Pancreas (tissue), 10 donors: ENCODE data around the gene SPECC1. TPM values are rescaled to one million over a fixed set of nuclear protein-coding genes. Genes with fewer than 3 reads are reported as not detected.

ENCODE experiments used
- ATAC-seq, 4 donors: fragments of 200-7000 bp; cut with Tn5 transposase; one replicate each; pipeline versions ENCODE4 v1.8.0 to v1.9.1; 2020; ENCODE audit warnings: mild to moderate bottlenecking in 4 of 4, moderate library complexity in 4 of 4
- DNase-seq, 6 donors: peaks; one replicate each; pipeline ENCODE4 v3.0.0-alpha.2; 2020
- FAIRE-seq: peaks from 2 replicates; lab custom pipeline; 2012; peaks lifted over from hg19 to GRCh38; lab: Jason Lieb, UNC
- H3K27ac ChIP-seq, 4 donors: fragments of 200-600 bp; sonication (generic); 1 replicate in 3 of 4; 2 replicates in 1 of 4; pipeline versions ENCODE4 v1.5.0 to v1.8.0; 2020
- H3K27me3 ChIP-seq, 4 donors: fragments of 200-600 bp; one replicate each; pipeline ENCODE4 v1.8.0; 2021
- H3K36me3 ChIP-seq, 3 donors: fragments of 200-600 bp; sonication (generic) in 1 of 3; one replicate each; pipeline versions ENCODE4 v1.5.0 to v1.8.0; 2020 to 2021
- H3K4me1 ChIP-seq, 3 donors: fragments of 200-600 bp; one replicate each; pipeline ENCODE4 v1.8.0; 2021
- H3K4me3 ChIP-seq, 4 donors: fragments of 200-600 bp; sonication (generic) in 2 of 4; one replicate each; pipeline versions ENCODE4 v1.5.0 to v1.8.0; 2020 to 2021
- H3K9me3 ChIP-seq, 4 donors: fragments of 200-600 bp; one replicate each; pipeline ENCODE4 v1.8.0; 2021
- WGBS, 2 donors: extraction: QIAGEN DNeasy Blood & Tissue Kit; methylation state at CpG; one replicate each; pipeline ENCODE4 v1.1.7; 2013; 5-methylcytosine and 5-hydroxymethylcytosine counted together
- intact Hi-C, 3 donors: fragments of 100-400 bp; cut with DNase I; formaldehyde crosslinking; loops; one replicate each; pipeline versions ENCODE4 v1.11.1 to v1.14.2; 2022
- polyA plus RNA-seq, 2 donors: library from polyadenylated mRNA; stranded (reverse); fragments of 200-250 nt; gene quantifications; one replicate each; pipeline ENCODE4 v1.2.3, GENCODE V29; 2013
- total RNA-seq, 6 donors: library from RNA; stranded (reverse); fragmentation: NEBNext Ultra II Directional in 4 of 6; extraction: Animal tissue kit (Norgen Biotek cat#: 25700) in 4 of 6; gene quantifications; one replicate each; pipeline versions ENCODE4 v1.2.1 to v1.2.4, GENCODE V29; 2021 to 2023
- TF ChIP-seq, protein P1 (sequence below), 4 donors: fragments of 200-600 bp; sonication (generic) in 3 of 4; IDR thresholded peaks; one replicate each; pipeline versions ENCODE4 v1.5.0 to v1.8.0; 2021; ENCODE audit warnings: antibody characterized with exemption in 4 of 4
- donor health status: healthy with polysubstance abuse.
- donor health status: DM: no; HTN: no; CAD: no; lungs with moderate emphysema.
- donor health status: DM: no; HTN: no; CAD: no.
- donor health status: control.
- donor health status: control.
- donor health status: Bipolar disorder and iron deficiency.
- donor health status: DM: yes; HTN: yes; CAD: no.
- donor health status: DM: no; HTN: no; CAD: no.
- donor health status: DM: no; HTN: no; CAD: no.
- donor health status: DM: yes; HTN: yes; CAD: no.

Gene SPECC1
- total and polyA plus RNA-seq, 8 donors, result 5.6 to 22.2 (median 8.1) TPM

DNA sequence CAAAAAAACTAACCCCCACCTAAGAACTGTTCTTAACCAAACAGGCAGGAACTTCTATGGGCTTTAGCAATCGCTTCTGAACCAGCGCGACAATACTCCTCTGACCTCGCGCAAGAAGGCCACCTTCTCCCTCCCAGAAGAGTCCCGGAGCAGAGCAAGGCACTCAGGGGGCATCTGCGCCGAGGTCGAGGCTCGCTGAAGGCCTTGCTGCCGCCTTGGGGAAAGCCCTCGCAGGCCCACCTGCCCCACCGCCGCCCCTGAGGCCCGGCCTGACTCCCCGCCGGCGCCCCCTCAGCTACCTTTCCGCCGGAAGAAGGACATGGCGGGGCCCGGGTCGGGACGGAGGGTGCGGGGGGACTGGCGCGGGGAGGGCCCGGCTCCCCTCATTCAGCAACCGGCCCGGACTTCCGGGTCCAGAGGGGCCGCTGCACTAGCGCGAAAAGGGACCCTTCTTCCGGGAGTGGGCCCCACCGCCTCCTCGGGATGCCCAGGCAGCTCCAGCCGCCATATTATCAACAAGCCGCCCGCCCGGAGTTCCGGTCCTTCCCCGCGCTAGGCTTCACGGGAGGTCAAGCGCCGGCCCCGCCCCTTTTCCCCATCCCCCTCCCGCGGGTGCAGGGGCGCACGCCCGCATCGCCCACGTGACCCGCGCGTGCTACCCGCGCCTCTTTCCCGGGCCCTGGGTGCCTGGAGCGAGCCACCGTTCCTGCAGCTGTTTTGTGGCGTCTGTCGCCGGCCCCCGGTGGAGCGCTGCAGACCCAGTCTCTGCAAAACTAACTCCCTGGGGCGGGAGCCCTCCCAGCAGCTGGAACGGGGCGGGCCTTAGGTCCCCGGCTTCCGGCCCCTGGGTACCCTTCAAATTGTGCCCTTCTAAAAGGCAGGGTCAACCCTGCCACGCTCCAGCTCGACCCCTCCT is 31.6 kb upstream of the SPECC1 start, which contains the start of gene AKAP10:
Gene AKAP10, minus strand, starts transcription at position 536 of the 916 bp plus-strand sequence. Its CDS starts 149 bp downstream, at position 387.
- H3K9me3 ChIP-seq, result no peaks in the 10 kb centered on the region
- H3K36me3 ChIP-seq, result no peaks in the 10 kb centered on the region
- peak within 1 kb of the TSS; percentile 65 to 84 (median 76) for H3K27ac ChIP-seq
- peak; percentile 97 to 99 (median 98) for ATAC-seq
- intact Hi-C loops, result no loop called here
- no peaks in the 10 kb centered on the region for H3K27me3 ChIP-seq
- peaks cover 0 to 14% (median 6%) of the 10 kb centered on the region in 3 donors for H3K4me1 ChIP-seq
- peak within 1 kb of the TSS; percentile 75 to 98 (median 96) for H3K4me3 ChIP-seq
- FAIRE-seq, result no peak
- 1% methylated on average over 68 to 75 of the region's 75 CpGs for WGBS, 2 donors
- peak; percentile 89 to 99 (median 94) for DNase-seq
- TF ChIP-seq, protein P1, sequence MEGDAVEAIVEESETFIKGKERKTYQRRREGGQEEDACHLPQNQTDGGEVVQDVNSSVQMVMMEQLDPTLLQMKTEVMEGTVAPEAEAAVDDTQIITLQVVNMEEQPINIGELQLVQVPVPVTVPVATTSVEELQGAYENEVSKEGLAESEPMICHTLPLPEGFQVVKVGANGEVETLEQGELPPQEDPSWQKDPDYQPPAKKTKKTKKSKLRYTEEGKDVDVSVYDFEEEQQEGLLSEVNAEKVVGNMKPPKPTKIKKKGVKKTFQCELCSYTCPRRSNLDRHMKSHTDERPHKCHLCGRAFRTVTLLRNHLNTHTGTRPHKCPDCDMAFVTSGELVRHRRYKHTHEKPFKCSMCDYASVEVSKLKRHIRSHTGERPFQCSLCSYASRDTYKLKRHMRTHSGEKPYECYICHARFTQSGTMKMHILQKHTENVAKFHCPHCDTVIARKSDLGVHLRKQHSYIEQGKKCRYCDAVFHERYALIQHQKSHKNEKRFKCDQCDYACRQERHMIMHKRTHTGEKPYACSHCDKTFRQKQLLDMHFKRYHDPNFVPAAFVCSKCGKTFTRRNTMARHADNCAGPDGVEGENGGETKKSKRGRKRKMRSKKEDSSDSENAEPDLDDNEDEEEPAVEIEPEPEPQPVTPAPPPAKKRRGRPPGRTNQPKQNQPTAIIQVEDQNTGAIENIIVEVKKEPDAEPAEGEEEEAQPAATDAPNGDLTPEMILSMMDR (IDR thresholded peaks at IDR 0.05), result no peak

DNA sequence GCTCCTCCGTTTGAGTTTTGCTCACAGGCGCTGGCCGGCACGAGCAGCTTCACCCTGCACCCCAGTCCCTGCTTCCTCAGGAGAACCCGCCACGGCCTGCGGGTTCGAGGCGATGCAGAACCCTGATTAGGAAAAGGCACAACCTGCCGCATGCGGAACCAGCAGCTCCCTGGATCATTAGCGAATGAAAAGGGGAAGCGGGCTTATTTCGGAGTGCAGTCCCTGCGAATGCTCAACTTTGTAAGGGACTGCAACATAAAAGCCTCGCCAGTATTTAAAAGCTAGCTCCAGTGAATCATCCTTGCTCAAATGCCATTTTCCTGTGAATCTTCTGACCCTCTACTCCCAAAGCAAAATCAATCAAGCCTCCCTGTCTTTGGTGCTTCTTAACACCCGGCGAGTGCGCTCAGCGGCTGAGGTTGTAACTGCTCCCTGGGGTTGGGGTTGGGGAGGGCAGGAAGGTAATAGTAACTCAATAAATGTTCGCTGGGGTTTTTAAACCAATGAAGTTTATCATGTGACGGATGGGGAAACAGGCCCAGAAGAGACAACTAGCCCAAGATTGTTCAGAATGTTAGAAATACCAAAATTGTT is 30.9 kb upstream of the SPECC1 start:
- peaks cover 0 to 14% (median 6%) of the 10 kb centered on the region in 3 donors for H3K4me1 ChIP-seq

DNA sequence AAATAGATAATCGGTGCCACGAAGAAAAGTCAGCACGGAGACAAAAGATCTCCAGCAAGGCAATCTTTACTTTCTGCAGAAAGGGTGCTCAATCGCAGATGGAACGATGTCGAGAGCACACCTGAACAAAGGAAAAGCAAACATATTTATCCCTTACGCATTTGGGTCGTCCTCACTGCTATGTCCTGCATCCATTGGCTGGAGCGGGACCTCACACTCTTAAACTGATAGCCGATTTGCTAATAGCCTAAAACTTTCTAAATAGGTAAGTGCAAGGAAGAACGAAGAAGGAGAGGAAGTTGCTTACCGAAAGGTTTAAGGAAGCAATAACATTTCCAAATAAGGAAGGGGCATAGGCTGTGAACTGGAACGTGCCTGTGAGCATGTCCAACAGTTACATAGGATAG is 30.4 kb upstream of the SPECC1 start:
- Histone ChIP-seq H3K9me3 (no peaks in the 10 kb centered on the region), H3K27me3 (no peaks in the 10 kb centered on the region), H3K4me1 (peaks cover 0 to 14% (median 6%) of the 10 kb centered on the region in 3 donors), H3K36me3 (no peaks in the 10 kb centered on the region), H3K27ac (peak overlapping the region in 1 of 4 donors; percentile 84), H3K4me3 (peak overlapping the region in 1 of 4 donors; percentile 94)
- TF ChIP-seq, protein P1 (IDR thresholded peaks at IDR 0.05), result no peak
- ATAC-seq (no peak), DNase-seq (no peak), FAIRE-seq (no peak)
- WGBS, 2 donors, result 93 to 94% methylated on average over 13 of the region's 13 CpGs
- intact Hi-C loops, result no loop called here

More for the DNA sequence above, 30.9 kb upstream of the SPECC1 start:
- Histone ChIP-seq H3K27ac (peak overlapping the region; percentile 65 to 84 (median 76)), H3K9me3 (no peaks in the 10 kb centered on the region), H3K27me3 (no peaks in the 10 kb centered on the region), H3K36me3 (no peaks in the 10 kb centered on the region), H3K4me3 (peak overlapping the region; percentile 75 to 98 (median 96))
- FAIRE-seq, result no peak
- ATAC-seq, result peak in 2 of 4 donors; percentile 45 to 52
- WGBS, 2 donors, result 21 to 31% methylated on average over 22 of the region's 22 CpGs
- TF ChIP-seq, protein P1 (IDR thresholded peaks at IDR 0.05), result no peak
- DNase-seq, result peak in 1 of 6 donors; percentile 53
- intact Hi-C loops, result no loop called here

DNA sequence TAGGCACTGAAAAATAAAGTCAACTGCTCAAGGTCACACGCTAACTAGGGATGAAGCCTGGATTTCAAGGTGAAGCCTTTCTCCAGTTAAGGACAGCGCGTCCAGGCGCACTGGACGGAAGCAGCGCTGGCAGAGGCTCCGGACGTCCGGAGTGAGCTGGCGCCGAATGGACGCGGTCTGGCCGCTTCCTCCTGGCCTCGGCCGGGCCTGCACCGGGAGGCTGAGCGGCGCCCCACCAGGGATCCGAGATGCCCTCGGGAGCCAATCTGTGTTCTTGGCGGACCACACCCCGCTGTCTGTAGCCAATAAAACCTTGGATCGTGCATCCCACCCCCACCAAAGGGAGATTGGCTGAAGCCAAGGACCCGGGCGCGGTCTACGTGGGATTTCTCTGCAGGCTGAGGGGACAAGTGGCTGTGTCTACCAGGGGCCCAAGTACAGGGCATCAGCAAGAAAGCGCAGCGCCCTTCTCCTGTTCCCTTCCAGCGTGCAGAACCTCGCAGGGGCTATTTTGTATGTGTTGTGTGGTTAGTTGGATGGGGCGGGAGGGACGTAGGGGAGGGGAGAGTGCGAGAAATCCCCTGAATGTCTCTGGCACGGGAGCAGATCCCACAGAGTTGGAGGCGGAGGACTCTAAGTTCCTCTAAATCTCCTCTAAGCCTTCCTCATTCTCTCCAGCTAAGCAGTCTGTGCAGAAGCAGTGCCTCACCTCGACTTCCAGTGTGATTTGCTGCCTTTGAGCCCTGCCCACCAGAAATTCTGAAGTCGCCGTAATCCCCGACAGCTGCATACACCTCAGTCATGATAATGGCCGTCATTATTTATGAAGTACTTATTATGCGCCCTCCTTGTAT is 29.0 kb upstream of the SPECC1 start:
- Histone ChIP-seq H3K27me3 (no peaks in the 10 kb centered on the region), H3K4me3 (no peak overlapping the region), H3K36me3 (no peaks in the 10 kb centered on the region), H3K4me1 (peaks cover 0 to 14% (median 6%) of the 10 kb centered on the region in 3 donors), H3K27ac (no peak overlapping the region), H3K9me3 (no peaks in the 10 kb centered on the region)
- intact Hi-C loops, result no loop called here
- no peak for ATAC-seq
- FAIRE-seq, result no peak
- 55 to 70% methylated on average over 43 of the region's 43 CpGs for WGBS, 2 donors
- peak in 2 of 6 donors; percentile 35 to 58 for DNase-seq
- TF ChIP-seq, protein P1 (IDR thresholded peaks at IDR 0.05), result no peak
